ENCODE results near the gene B4GALT2. TPM values are rescaled to one million over a fixed set of nuclear protein-coding genes. Genes with fewer than 3 reads are reported as not detected.

B4GALT2 gene
- 1 to 10 TPM in 1 of 6 donors, under 1 TPM in 4, not detected in 1; 0.16 to 1.6 (median 0.37) TPM for polyA plus RNA-seq (ENCODE audit: low read depth in 6 of 6)

GRCh38 chr1:43978551-43979260 is at the start of gene B4GALT2:
TSS of gene B4GALT2 (plus strand) at chr1:43979210. CDS start at chr1:43981161, 1,951 bp downstream.
- DNase-seq (peak; percentile 25), ATAC-seq (ENCODE audit: low read depth in 2 of 2) (no peak)
- Mint-ChIP-seq H3K27me3 (no peaks in the 10 kb centered on the region), H3K4me1 (peaks cover 47 to 58% (median 54%) of the 10 kb centered on the region in 3 donors), H3K4me3 (peak within 1 kb of the TSS; percentile 79 to 97 (median 95)), H3K9me3 (no peaks in the 10 kb centered on the region), H3K27ac (peak within 1 kb of the TSS; percentile 0 to 88 (median 75)), H3K36me3 (peaks cover 8 to 18% of the 10 kb centered on the region in 2 donors)

- peaks cover 13 to 23% (median 18%) of the 10 kb centered on the region in 3 donors for H3K4me1 Mint-ChIP-seq
- no peak overlapping the region for H3K4me3 Mint-ChIP-seq
- peaks cover 12 to 36% (median 29%) of the 10 kb centered on the region in 3 donors for H3K27me3 Mint-ChIP-seq
- H3K9me3 Mint-ChIP-seq, result no peaks in the 10 kb centered on the region
- DNase-seq (no peak), ATAC-seq (ENCODE audit: low read depth in 2 of 2) (peak in 1 of 2 donors; percentile 37)
- H3K27ac Mint-ChIP-seq, result no peak overlapping the region
- peaks cover 9 to 11% of the 10 kb centered on the region in 2 donors for H3K36me3 Mint-ChIP-seq
These were observed 48.7 kb upstream of the B4GALT2 start for GRCh38 chr1:43930168-43930948.

- ATAC-seq (ENCODE audit: low read depth in 2 of 2), result no peak
- Mint-ChIP-seq H3K9me3 (no peaks in the 10 kb centered on the region), H3K27me3 (peaks cover 12 to 40% (median 33%) of the 10 kb centered on the region in 3 donors), H3K4me3 (no peak overlapping the region), H3K4me1 (peaks cover 16 to 28% (median 22%) of the 10 kb centered on the region in 3 donors), H3K36me3 (peaks cover 3 to 5% of the 10 kb centered on the region in 2 donors), H3K27ac (no peak overlapping the region)
- no peak for DNase-seq
These were observed 48.1 kb upstream of the B4GALT2 start for GRCh38 chr1:43930949-43931275.

GRCh38 chr1:43931711-43932660 is 47.0 kb upstream of the B4GALT2 start:
- Mint-ChIP-seq H3K9me3 (no peaks in the 10 kb centered on the region), H3K27ac (no peak overlapping the region), H3K36me3 (peaks cover 0 to 4% of the 10 kb centered on the region in 2 donors), H3K27me3 (peaks cover 12 to 46% (median 33%) of the 10 kb centered on the region in 3 donors), H3K4me1 (peaks cover 16 to 33% (median 22%) of the 10 kb centered on the region in 3 donors), H3K4me3 (peak overlapping the region in 1 of 8 donors; percentile 59)
- no peak for ATAC-seq (ENCODE audit: low read depth in 2 of 2)
- no peak for DNase-seq

GRCh38 chr1:43932786-43933385 is 46.1 kb upstream of the B4GALT2 start:
- H3K27ac Mint-ChIP-seq, result peak overlapping the region in 1 of 6 donors; percentile 5
- H3K4me3 Mint-ChIP-seq, result peak overlapping the region in 4 of 8 donors; percentile 5 to 70 (median 34)
- no peaks in the 10 kb centered on the region for H3K9me3 Mint-ChIP-seq
- H3K27me3 Mint-ChIP-seq, result peaks cover 12 to 46% (median 33%) of the 10 kb centered on the region in 3 donors
- peaks cover 0 to 4% of the 10 kb centered on the region in 2 donors for H3K36me3 Mint-ChIP-seq
- no peak for ATAC-seq (ENCODE audit: low read depth in 2 of 2)
- no peak for DNase-seq
- peaks cover 16 to 33% (median 22%) of the 10 kb centered on the region in 3 donors for H3K4me1 Mint-ChIP-seq

- peak within 1 kb of the TSS in 6 of 8 donors; percentile 31 to 80 (median 68) for H3K4me3 Mint-ChIP-seq
- H3K27me3 Mint-ChIP-seq, result peaks cover 12 to 46% (median 33%) of the 10 kb centered on the region in 3 donors
- H3K36me3 Mint-ChIP-seq, result peaks cover 0 to 4% of the 10 kb centered on the region in 2 donors
- peak within 1 kb of the TSS in 1 of 6 donors; percentile 47 for H3K27ac Mint-ChIP-seq
- ATAC-seq (ENCODE audit: low read depth in 2 of 2), result no peak
- no peaks in the 10 kb centered on the region for H3K9me3 Mint-ChIP-seq
- H3K4me1 Mint-ChIP-seq, result peaks cover 16 to 33% (median 22%) of the 10 kb centered on the region in 3 donors
- DNase-seq, result no peak
These were observed 45.5 kb upstream of the B4GALT2 start, which contains the start of gene ARTN for GRCh38 chr1:43933386-43934100. TSS of gene ARTN (plus strand) at chr1:43933801. CDS start at chr1:43935657, 1,856 bp downstream.

GRCh38 chr1:43934101-43934985 is 44.7 kb upstream of the B4GALT2 start:
- Mint-ChIP-seq H3K27me3 (peaks cover 12 to 46% (median 33%) of the 10 kb centered on the region in 3 donors), H3K4me1 (peaks cover 16 to 33% (median 22%) of the 10 kb centered on the region in 3 donors), H3K36me3 (peaks cover 0 to 4% of the 10 kb centered on the region in 2 donors), H3K9me3 (no peaks in the 10 kb centered on the region), H3K27ac (peak overlapping the region in 1 of 6 donors; percentile 47), H3K4me3 (peak overlapping the region in 6 of 8 donors; percentile 31 to 80 (median 68))
- DNase-seq, result peak; percentile 39
- ATAC-seq (ENCODE audit: low read depth in 2 of 2), result peak; percentile 61 to 67

- DNase-seq, result no peak
- Mint-ChIP-seq H3K27ac (no peak overlapping the region), H3K4me1 (peaks cover 19 to 33% (median 22%) of the 10 kb centered on the region in 3 donors), H3K9me3 (no peaks in the 10 kb centered on the region), H3K36me3 (peaks cover 0 to 4% of the 10 kb centered on the region in 2 donors), H3K4me3 (peak overlapping the region in 4 of 8 donors; percentile 10 to 70 (median 50)), H3K27me3 (peaks cover 12 to 46% (median 33%) of the 10 kb centered on the region in 3 donors)
- no peak for ATAC-seq (ENCODE audit: low read depth in 2 of 2)
These were observed 44.1 kb upstream of the B4GALT2 start for GRCh38 chr1:43934986-43935324.

GRCh38 chr1:43935711-43936427 is 43.1 kb upstream of the B4GALT2 start:
- peaks cover 22 to 33% (median 22%) of the 10 kb centered on the region in 3 donors for H3K4me1 Mint-ChIP-seq
- H3K27ac Mint-ChIP-seq, result peak overlapping the region in 1 of 6 donors; percentile 39
- H3K4me3 Mint-ChIP-seq, result peak overlapping the region in 5 of 8 donors; percentile 21 to 82 (median 64)
- peaks cover 0 to 4% of the 10 kb centered on the region in 2 donors for H3K36me3 Mint-ChIP-seq
- DNase-seq, result no peak
- no peaks in the 10 kb centered on the region for H3K9me3 Mint-ChIP-seq
- H3K27me3 Mint-ChIP-seq, result peaks cover 12 to 46% (median 33%) of the 10 kb centered on the region in 3 donors
- ATAC-seq (ENCODE audit: low read depth in 2 of 2), result no peak

- peak; percentile 59 to 61 for ATAC-seq (ENCODE audit: low read depth in 2 of 2)
These were observed 42.4 kb upstream of the B4GALT2 start for GRCh38 chr1:43936431-43937151.

More at GRCh38 chr1:43936431-43937151, 42.4 kb upstream of the B4GALT2 start:
- Mint-ChIP-seq H3K9me3 (no peaks in the 10 kb centered on the region), H3K4me3 (peak overlapping the region; percentile 51 to 83 (median 78)), H3K27me3 (peaks cover 12 to 43% (median 33%) of the 10 kb centered on the region in 3 donors), H3K36me3 (peaks cover 0 to 4% of the 10 kb centered on the region in 2 donors), H3K4me1 (peaks cover 22 to 33% (median 22%) of the 10 kb centered on the region in 3 donors), H3K27ac (no peak overlapping the region)
- peak; percentile 29 for DNase-seq
